Head of caudate nucleus (tissue), 42 donors: Measurements from ENCODE around the gene INTS7.
"Not testable (repeated sequence)": the region's sequence is repeated elsewhere in the genome, so short reads cannot be mapped to it uniquely, and the experiment has no call there.

Source experiments
- DNase-seq, 42 donors: peaks; one replicate each; pipeline versions ENCODE4 v3.0.0 to v3.0.0-alpha.2; 2020 to 2021; ENCODE audit warnings: mixed read lengths in 7 of 42
- intact Hi-C: fragments of 100-400 bp; cut with DNase I; formaldehyde crosslinking; loops from one replicate; pipeline ENCODE4 v1.15.0; 2022

INTS7 gene

DNA sequence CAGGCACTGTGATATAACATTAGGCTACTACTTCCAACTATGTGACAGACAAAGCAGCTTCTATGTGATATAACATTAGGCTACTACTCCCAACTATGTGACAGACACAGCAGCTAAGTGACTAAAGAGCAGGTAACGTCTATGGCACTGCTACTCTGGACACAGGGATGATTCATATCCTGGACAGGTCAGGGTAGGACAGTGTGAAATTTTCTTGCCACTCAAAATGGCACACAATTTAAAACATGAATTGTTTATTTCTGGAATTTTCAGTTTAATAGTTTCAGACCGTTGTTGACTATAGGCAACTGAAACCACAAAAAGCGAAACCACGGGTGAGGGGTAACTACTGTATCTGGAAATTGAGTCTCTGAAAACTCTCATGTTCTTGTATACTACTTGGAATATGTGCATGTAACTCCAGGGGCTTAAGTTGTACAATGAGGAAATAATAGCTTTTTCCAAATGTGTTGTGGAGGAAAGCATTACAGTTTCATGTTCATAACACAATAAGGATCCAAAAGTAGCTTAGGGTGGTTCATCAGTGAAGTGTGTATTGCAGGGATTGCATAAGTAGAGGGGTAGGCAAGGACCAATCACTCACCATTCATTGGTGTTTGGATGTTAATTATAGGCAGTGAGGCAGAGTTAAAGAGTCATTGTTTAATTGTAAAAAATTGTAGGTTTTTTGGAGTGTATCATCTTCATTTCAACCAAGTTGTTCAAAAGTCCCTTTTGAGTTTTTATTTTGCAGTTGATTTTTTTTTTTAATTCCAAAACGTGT is 5.5 kb upstream of the INTS7 start:
- DNase-seq: no peak
- intact Hi-C loops: no loop called here

DNA sequence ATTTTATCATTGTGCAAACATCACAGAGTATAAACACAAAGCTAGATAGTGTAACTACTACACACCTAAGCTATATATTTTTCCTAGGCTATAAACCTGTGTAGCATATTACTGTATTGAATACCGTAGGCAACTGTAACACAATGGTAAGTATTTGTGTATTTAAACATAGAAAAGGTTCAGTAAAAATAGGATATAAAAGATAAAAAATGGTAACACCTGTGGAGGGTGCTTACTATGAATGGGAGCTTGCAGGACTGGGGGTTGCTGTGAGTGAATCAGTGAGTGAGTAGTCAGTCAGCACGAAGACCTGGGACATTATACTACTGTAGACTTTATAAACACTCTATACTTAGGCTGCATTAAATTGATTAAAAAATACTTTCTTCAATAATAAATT is 4.3 kb upstream of the INTS7 start:
- intact Hi-C loops: loop anchor here (5.0 kb wide), 1 partner anchor 357 kb away; no protein-coding TSS in a partner anchor
- no peak for DNase-seq

DNA sequence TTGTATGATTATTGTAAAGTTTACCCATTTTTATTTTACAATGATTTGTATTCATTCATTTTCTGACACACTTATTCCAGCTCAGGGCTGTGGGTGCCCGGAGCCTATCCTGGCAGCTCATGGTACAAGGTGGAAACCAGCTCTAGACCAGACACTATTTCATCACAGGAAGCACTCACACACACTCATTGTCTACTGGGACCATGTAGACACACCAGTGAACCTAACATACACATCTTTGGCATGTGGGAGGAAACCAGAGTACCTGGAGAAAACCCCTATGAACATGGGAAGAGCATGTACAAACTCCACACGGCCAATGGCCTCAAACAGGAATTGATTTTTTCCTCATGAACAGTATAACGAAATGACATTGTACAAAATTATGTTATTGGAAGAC is 2.5 kb upstream of the INTS7 start:
- intact Hi-C loops: loop anchor here (5.0 kb wide), 1 partner anchor 356 kb away; no protein-coding TSS in a partner anchor
- DNase-seq: no peak

DNA sequence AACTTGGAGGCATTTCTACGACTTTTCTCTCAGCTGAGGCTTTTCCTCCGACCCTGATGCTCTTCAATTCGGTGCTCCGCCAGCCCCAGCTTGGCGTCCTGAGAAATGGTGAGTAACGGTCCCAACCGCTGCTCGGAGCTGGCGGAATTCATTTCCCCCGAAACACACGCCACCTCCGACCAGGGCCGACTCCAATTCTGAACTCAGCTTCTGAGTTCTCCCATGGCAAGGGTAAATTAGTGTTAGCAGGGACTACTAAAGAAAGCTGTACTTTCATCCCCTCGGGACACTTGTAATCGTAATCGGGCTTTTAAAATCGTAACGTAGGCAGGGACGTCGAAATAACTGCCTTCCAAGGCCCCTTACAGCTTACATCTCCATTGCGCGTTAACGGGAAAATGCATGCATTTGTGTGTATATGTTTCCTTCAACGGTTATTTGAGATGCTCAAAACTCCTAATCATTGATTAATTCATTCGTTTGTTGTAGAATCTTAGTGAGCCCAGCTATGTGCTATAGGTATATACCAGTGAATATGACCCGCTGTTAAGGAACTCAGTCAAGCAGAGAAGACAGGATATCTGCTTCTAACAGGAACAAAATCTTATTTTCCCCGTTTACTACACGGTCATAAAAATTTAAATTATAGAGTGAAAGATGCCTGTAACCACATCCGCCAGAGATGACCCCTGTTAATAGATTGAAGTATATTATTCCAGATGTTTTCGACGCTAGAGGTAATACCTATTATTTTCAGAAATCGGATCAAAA is 663 bp upstream of the INTS7 start:
- intact Hi-C loops: loop anchor here (5.0 kb wide), 1 partner anchor 354 kb away; no protein-coding TSS in a partner anchor
- DNase-seq: no peak

DNA sequence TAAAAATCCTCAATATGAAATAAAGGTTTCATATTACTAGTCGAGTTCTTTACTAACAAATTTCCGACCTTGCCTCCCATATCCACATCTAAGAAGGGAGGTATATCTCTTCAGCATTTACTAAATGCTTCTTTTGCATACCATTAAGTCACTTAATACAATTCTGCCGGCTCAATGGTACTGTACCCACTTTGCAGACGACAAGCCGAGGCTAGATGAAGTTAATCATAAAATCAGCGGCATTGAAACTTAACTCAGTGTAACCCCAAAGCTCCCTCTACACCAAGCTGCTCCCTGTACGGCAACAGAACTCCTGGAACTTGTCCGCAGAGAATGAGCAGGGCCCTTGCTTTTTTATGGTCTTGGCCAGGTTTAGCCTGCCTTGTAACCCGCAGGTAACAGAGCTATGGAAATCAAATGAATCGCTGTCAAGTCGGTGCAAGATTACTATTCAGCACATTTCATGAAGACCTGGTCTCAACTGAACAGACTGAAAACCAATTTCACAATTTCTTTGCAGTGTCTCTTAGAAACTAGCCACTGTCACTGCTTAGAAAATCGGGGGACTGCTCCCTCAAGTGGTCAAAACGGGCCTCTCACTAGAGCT is 738 bp downstream of the INTS7 start:
- DNase-seq: peak in 9 of 42 donors; percentile 10 to 53 (median 15)

DNA sequence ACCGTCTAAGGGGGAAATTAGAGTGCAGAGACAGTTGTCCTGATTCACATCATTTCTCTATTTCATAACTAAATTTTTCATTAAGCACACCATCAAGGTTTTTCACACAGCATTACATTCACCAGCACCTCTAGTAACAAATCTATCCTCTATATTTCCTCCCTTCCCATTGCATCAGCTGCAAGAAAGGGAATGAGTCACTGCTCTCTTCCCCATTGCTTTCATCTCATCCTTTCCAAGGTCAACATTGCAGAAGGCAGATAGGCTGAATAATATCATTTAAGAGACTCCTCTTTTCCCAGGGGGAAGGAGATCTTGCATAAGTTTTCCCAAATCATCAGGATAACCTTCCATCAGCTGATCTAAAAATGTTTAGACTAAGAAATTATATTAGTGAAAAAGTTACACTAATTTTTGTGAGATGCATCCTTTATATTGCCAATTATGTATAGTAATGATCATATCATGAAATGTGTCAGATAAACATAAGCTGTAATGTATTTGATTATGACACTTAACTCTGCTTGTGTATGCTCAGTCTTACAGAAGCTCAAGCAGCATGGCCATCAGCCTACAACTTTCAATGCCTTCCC is 4.3 kb downstream of the INTS7 start:
- peak in 6 of 42 donors; percentile 4 to 55 (median 20) for DNase-seq
- intact Hi-C loops: no loop called here

More for the DNA sequence above, 738 bp downstream of the INTS7 start:
- intact Hi-C loops: loop anchor here (5.0 kb wide), 1 partner anchor 352 kb away; no protein-coding TSS in a partner anchor

DNA sequence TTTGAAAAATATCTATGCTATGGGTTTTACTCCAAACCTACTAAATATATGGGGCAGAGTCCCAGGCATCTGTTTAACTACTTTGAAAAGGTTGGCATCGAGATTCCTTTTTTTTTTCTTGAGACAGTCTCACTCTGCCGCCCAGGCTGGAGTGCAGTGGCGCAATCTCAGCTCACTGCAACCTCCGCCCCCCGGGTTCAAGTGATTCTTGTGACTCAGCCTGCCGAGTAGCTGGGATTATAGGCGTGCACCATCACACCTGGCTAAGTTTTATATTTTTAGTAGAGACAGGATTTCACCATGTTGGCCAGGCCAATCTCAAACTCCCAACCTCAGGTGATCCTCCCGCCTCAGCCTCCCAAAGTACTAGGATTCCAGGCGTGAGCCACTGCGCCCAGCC is 7.6 kb downstream of the INTS7 start:
- intact Hi-C loops: not testable (repeated sequence)
- peak in 12 of 42 donors; percentile 6 to 52 (median 18) for DNase-seq

DNA sequence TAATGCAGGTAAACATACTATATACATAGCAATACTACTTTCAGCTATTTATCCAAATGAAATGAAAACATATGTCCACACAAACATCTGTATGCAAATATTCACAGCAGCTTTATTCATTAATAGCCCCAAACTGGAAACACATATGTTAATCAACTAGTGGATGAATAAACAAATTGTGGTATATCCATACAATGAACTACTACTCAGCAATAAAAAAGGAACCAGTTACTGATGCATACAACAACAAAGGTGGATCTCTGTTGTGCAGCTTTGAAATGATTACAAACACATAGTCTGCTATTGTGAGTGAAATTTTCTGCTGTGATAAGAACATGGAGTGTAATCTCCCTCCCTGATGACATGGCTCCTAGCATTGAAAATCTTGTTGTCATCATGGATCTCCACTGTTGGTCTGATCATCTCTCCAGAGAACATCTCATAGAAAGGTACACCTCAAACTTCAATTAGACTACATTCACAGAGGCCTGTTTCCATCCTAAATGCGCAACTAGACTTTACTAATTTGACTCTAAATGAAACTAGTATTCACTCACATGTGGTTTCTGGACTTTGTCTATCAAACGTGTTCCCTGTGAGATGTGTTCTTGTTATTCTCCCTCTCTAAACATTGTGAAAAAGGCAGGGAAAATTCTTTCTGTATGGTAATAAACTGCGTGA is 10.7 kb downstream of the INTS7 start:
- DNase-seq: no peak
- intact Hi-C loops: no loop called here

DNA sequence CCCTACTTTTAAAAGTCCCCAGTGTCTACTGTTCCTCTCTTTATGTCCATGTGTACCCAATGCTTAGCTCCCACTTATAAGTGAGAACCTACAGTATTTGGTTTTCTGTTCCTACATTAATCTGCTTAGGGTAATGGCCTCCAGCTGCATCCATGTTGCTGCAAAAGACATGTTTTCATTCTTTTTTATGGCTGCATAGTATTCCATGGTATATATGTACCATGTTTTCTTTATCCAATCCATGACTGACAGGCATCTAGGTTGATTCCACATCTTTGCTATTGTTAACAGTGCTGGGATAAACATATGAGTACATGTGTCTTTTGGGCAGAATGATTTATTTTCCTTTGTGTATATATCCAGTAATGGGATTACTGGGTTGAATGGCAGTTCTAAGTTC is 12.4 kb downstream of the INTS7 start:
- intact Hi-C loops, DNase-seq: not testable (repeated sequence)

DNA sequence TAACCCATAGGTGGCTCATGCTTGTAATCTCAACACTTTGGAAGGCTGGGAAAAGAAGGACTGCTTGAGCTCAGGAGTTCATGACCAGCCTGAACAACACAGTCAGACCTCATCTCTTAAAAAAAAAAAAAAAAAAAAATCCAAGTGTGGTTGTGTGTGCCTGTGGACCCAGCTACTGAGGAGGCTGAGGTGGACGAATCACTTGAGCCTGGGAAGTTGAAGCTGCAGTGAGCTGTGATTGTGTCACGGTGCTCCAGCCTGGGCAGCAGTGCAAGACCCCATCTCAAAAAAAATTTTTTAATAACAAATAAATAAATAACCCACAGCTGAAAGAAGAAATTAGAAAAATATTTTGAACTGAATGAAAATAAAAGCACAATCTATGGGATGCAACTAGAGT is 13.8 kb downstream of the INTS7 start:
- intact Hi-C loops: no loop called here
- DNase-seq: no peak

DNA sequence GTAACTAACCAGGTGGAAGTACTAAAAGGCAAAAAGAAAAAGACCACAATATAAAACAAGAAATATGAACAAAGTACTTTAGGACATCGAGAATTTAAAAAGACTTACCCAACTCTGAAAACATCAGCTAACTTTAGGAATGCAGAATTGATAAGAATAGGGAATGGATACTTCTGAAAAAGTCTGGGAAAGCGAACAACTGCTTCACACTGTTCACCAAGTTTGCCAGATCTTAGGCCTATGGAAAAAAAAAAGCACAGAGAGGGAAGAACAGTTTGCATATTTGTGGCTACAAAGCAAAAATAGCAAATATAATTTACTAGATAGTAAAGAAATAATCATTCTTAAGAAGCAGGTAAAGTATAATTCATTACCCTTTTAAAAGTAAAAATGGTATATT is 14.4 kb downstream of the INTS7 start:
- DNase-seq: no peak
- intact Hi-C loops: no loop called here

DNA sequence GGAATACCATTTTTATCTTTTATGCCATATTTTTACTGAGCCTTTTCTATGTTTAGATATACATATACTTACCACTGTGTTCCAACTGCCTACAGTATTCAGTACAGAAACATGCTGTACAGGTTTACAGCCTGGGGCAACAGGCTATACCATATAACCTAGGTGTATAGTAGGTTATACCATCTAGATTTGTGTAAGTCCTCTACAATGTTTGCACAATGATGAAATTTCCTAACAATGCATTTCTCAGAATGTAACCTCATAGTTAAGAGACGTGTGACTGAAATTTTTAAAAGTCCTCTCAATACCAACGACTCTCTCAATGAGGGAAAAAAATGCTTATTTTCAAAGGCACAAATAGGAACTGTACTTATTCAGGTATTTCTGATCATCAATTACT is 21.7 kb downstream of the INTS7 start:
- no peak for DNase-seq
- intact Hi-C loops: no loop called here

DNA sequence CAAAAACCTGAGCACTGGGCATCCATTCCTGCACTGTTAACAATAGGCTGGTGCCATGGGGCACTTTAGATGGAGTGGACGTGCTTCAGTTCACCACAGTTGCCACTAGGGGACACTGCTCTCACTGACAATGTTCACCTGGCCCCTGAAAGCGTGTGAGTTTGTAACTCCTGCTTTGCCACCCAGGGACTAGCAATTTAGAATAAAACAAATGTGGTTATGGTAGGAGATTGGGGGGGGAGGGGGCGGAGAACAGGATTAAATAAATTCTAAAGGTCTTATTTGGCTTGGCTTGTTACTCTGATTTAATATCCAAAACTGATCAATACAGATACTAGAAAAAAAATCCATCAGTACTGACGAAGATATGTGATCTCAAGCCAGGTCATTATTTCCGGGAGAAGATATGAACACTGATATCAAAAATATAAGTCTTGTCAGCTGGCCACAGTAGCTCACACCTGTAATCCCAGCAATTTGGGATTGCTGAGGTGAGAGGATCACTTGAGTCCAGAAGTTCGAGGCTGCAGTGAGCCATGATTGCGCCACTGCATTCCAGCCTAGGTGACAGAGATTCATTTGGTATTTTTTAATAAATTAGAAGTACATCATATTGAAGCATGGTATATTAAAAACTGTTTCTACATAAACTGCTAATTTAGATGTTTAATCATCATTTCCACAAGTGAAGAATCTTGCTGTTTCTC is 23.2 kb downstream of the INTS7 start:
- intact Hi-C loops: no loop called here
- peak in 41 of 42 donors; percentile 19 to 86 (median 67) for DNase-seq

DNA sequence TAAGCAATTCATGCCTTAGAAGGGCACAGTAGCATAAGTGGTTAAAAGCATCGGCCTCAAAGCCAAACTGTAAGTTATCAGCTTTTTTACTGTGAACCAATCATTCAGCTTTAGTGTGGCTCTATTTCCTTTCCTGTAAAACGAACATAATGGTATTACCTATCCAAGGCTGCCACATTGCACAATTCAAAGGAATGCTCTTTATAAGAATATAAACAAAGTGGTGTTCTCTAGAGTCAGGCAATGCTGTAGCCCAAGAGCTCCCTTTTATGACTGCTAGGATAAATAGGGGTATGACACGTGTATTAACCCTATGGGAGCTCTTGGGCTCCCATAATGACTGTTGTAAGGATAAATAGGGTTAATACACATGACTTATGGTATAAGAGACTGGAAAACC is 25.4 kb downstream of the INTS7 start:
- intact Hi-C loops: no loop called here
- DNase-seq: no peak

DNA sequence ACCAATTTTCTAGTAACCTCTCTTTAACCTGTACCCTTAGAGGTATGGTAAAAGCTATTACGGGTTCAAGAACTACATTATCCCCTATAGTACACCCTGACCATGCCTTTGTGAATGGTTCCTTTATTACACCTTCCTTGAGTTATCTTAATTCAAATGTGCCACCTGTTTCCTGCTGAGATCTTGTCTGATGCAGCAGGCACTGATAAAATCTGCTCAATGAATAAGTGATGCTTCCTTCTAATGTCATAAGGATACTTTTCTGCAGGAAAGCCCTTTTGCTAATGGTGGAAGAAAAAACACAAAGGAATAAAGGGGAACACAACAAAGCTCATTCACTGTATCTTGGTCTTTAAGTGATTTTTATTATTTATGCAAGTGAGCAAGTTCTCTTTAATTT is 25.8 kb downstream of the INTS7 start:
- intact Hi-C loops: no loop called here
- DNase-seq: no peak

DNA sequence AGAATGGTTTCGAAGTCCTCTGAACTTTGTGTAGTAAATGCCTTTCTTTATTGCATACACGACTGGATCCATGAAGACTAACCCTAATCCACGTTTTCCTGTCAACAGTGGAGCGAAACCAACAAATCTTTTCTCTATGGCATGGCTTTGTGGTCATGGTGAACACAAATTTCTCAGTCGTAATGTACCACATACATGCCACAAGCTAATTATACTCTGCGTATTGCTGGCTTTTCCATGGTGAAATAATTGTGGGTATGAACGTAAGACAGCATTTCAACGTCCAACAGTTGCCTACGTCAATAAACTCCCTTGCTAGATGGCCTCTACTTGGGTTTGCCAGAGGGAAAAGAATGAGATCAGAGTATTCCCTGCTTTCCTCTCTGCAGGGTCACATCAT is 27.5 kb downstream of the INTS7 start:
- intact Hi-C loops: no loop called here
- no peak for DNase-seq

DNA sequence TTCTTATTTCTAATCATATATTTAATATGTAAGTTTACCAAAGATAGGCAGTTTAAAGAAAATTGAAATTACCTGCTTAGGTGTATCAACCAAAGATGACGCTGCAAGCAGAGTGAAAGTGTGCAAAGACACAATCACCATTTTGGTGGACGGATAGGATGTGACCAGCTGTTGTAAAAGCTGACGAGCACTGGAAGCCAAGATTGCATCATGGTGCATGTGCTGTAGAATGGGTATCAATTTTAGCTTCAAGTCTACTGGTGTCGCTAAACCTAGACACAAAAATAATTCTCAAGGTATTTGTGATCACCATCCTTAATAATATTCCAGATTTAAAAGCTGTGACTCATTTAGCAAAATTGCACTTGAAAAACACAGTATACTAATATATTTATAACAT is 28.2 kb downstream of the INTS7 start:
- no peak for DNase-seq
- intact Hi-C loops: no loop called here

DNA sequence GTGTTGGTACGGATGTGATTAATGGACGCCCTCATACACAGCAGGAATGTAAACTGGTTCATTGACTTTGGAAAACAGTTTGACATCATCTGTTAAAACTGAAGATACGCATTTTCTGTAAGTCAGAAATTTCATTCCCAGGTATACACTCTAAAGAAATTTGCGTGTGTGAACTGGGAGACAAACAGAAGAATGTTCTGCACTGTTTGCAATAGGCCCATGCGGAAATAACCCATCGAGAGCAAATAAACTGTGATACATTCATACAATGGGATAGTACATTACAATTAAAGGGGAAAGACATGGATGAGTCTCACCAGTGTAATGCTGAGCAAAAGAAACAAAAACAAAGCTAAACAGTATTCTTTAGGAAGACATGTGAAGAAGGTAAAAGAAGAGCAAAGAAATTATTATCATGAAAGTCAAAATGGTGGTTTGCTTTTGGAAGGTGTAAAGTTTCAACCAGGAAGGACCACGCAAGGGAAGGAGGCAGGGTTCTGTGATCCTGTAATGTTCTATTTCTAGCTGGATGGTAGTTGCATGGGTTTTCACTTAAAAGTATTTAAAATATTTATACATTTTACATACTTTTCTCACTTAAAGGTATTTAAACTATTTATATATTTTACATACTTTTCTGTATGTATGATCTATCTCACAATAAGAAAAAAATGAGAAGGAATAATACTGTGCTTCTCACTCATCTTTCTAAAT is 30.3 kb downstream of the INTS7 start:
- no peak for DNase-seq
- intact Hi-C loops: no loop called here
